Measurements from ENCODE around the gene FAM20B.

DNA sequence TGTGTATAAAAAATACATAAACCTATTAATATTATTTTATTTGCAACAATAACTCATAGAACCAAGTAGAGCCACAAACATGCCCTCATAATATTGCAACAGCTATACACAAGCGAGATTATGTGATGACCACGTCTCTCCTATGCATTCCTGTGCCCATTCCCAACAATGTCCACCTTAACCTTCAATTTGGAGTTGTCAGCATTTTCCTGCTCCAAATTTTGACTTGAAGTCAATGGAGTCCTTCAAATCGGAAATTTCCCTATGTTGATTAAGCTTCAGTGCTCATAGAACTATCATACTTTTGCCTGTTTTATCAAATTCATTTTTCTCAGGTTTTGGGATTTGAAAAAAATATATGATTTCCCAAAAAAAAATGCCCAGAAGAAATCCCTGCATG, 27.4 kb upstream of the FAM20B start:
- TF ChIP-seq, protein P1, sequence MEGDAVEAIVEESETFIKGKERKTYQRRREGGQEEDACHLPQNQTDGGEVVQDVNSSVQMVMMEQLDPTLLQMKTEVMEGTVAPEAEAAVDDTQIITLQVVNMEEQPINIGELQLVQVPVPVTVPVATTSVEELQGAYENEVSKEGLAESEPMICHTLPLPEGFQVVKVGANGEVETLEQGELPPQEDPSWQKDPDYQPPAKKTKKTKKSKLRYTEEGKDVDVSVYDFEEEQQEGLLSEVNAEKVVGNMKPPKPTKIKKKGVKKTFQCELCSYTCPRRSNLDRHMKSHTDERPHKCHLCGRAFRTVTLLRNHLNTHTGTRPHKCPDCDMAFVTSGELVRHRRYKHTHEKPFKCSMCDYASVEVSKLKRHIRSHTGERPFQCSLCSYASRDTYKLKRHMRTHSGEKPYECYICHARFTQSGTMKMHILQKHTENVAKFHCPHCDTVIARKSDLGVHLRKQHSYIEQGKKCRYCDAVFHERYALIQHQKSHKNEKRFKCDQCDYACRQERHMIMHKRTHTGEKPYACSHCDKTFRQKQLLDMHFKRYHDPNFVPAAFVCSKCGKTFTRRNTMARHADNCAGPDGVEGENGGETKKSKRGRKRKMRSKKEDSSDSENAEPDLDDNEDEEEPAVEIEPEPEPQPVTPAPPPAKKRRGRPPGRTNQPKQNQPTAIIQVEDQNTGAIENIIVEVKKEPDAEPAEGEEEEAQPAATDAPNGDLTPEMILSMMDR (IDR thresholded peaks at IDR 0.05) = no peak
- no peak for TF ChIP-seq POLR2A (IDR thresholded peaks at IDR 0.05)

All from adrenal gland (tissue), 5 donors.